H1 (cell line): ENCODE results near the gene PITPNM1. TPM values are rescaled to one million over a fixed set of nuclear protein-coding genes. Genes with fewer than 3 reads are reported as not detected.

Experiments used
- BCL11A ChIP-seq, 2 experiments: IDR thresholded peaks; one replicate each; pipeline ENCODE4 v1.6.1; 2011; ENCODE audit warnings: low read depth in 2 of 2, low read length in 2 of 2, mild to moderate bottlenecking in 2 of 2
- CBX8 ChIP-seq: fragments of 300-800, 300-1000 bp; sonication (generic); IDR thresholded peaks from 2 replicates; pipeline ENCODE4 v1.7.1; 2016; ENCODE audit warnings: low read depth, low read length, borderline replicate concordance
- CHD7 ChIP-seq: fragments of 300-600 bp; sonication (generic); IDR thresholded peaks from 2 replicates; pipeline ENCODE4 v1.7.1; 2012; ENCODE audit warnings: low read length, moderate library complexity, mild to moderate bottlenecking, inconsistent platforms; ENCODE audit not compliant: insufficient replicate concordance
- CREB1 ChIP-seq: IDR thresholded peaks from 2 replicates; pipeline ENCODE4 v1.6.1; 2012; ENCODE audit warnings: inconsistent platforms
- GABPA ChIP-seq: IDR thresholded peaks from 2 replicates; pipeline ENCODE4 v1.6.1; 2011; ENCODE audit warnings: mild to moderate bottlenecking, low read length, moderate library complexity, borderline replicate concordance; ENCODE audit not compliant: insufficient read depth
- KDM4A ChIP-seq: IDR thresholded peaks from one replicate; pipeline ENCODE4 v1.7.1; 2012; ENCODE audit warnings: low read depth, mild to moderate bottlenecking, moderate library complexity, low read length, inconsistent platforms; ENCODE audit not compliant: severe bottlenecking
- PHF8 ChIP-seq: fragments of 200-600 bp; sonication (generic); conservative IDR thresholded peaks from 2 replicates; pipeline ENCODE4 v1.7.1; 2012; ENCODE audit warnings: low read depth, mild to moderate bottlenecking, inconsistent platforms, low read length, moderate library complexity
- RNF2 ChIP-seq: fragments of 200-900, 300-1000 bp; sonication (generic); IDR thresholded peaks from 2 replicates; pipeline ENCODE4 v1.7.1; 2016; ENCODE audit warnings: borderline replicate concordance, low read depth, mild to moderate bottlenecking, antibody characterized with exemption, low read length; ENCODE audit not compliant: poor library complexity, severe bottlenecking; ENCODE audit errors: missing control alignments
- polyA plus RNA-seq, 7 experiments: library from polyadenylated mRNA; depleted of rRNA in 3 of 7; stranded (reverse) in 5 of 7; unstranded in 2 of 7; fragments of >200 nt in 5 of 7; fragments of 200-250 nt in 2 of 7; gene quantifications; 1 replicate in 5 of 7; 2 replicates in 1 of 7; 4 replicates in 1 of 7; pipeline versions ENCODE4 v1.2.1 to v1.2.3, GENCODE V29; 2011 to 2013; ENCODE audit warnings: missing spikeins in 2 of 7, mixed read lengths in 2 of 7
- total RNA-seq: library from RNA; stranded (reverse); fragmentation: NEBNext Ultra II Directional; extraction: Animal tissue kit (Norgen Biotek cat#: 25700); gene quantifications from 2 replicates; pipeline ENCODE4 v1.2.1, GENCODE V29; 2021

Gene PITPNM1
- total and polyA plus RNA-seq, 2 of the 8 experiments (the other 6 are each of a cell fraction or from before 2014, with no cell fraction given) = 27.2 to 52.7 TPM

DNA sequence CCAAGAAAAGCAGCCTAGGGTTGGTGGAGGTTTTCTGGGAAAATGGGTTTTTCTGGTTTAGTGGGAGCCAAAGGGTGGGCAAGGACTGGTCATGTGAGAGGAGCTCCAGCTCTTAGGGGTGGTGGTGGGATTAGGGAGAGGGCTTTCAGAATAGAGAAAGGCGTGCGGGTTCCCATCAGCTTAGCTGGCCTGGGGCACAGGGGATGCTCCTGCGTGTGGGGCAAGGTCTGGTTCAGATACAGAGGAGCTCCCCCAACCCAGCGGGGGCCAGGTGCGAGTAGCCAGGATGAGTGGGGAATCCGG lies 36.8 kb downstream of the PITPNM1 start (continued):
- TF ChIP-seq PHF8 (no peak), KDM4A (no peak), CBX8 (no peak), BCL11A (IDR thresholded peaks at IDR 0.05; ENCODE audit: low read depth in 2 of 2, low read length in 2 of 2) (no peak), CHD7 (no peak), RNF2 (no peak), CREB1 (no peak), GABPA (no peak)
